K562 (cell line): Measurements from ENCODE around the gene CENPT.

Experiments
- BRCA1 ChIP-seq, 2 experiments: fragments of 450-650 bp in 1 of 2; sonication (generic) in 1 of 2; formaldehyde crosslinking in 1 of 2; IDR thresholded peaks; 2 replicates each; pipeline versions ENCODE4 v1.5.0 to v1.6.1; 2017 to 2020; ENCODE audit warnings: mild to moderate bottlenecking in 1 of 2, missing genetic modification reagents in 1 of 2
- DPF2 ChIP-seq: fragments of 450-650 bp; IDR thresholded peaks from 2 replicates; pipeline ENCODE4 v1.6.1; 2016
- ERF ChIP-seq: fragments of 450-650 bp; formaldehyde crosslinking; IDR thresholded peaks from 2 replicates; pipeline ENCODE4 v1.4.0; 2020; ENCODE audit warnings: mild to moderate bottlenecking, mixed read lengths
- MYNN ChIP-seq, 2 experiments: sonication (generic); formaldehyde crosslinking in 1 of 2; IDR thresholded peaks; 2 replicates each; pipeline versions ENCODE4 v1.5.0 to v1.6.1; 2016 to 2020; ENCODE audit warnings: antibody characterized with exemption in 1 of 2, missing genetic modification reagents in 1 of 2
- POLR2AphosphoS2 ChIP-seq: IDR thresholded peaks from 2 replicates; pipeline ENCODE4 v1.6.1; 2012; ENCODE audit warnings: low read length, improper control_type of control experiment
- RBFOX2 ChIP-seq: fragments of 200-400 bp; formaldehyde crosslinking; IDR thresholded peaks from 2 replicates; pipeline ENCODE4 v1.6.1; 2017; ENCODE audit warnings: low read depth, mild to moderate bottlenecking, low read length, moderate library complexity
- TBL1XR1 ChIP-seq, 2 experiments: IDR thresholded peaks; 2 replicates each; pipeline ENCODE4 v1.6.1; 2012; ENCODE audit warnings: improper control_type of control experiment in 2 of 2, low read length in 2 of 2, mild to moderate bottlenecking in 1 of 2
- ZNF140 ChIP-seq: fragments of 250-450 bp; sonication (Bioruptor Pico); IDR thresholded peaks from 2 replicates; pipeline ENCODE4 v1.8.0; 2021; ENCODE audit warnings: moderate library complexity, mild to moderate bottlenecking, inconsistent platforms
- ZNF583 ChIP-seq: fragments of 250-450 bp; sonication (Bioruptor Pico); IDR thresholded peaks from 2 replicates; pipeline ENCODE4 v1.4.0; 2020
- TF ChIP-seq, protein P1 (sequence below), 3 experiments: IDR thresholded peaks in 2 of 3; conservative IDR thresholded peaks in 1 of 3; 2 replicates each; pipeline ENCODE4 v1.5.1; 2011 to 2012; ENCODE audit warnings: low read length in 3 of 3, mild to moderate bottlenecking in 3 of 3, control low read depth in 2 of 3, improper control_type of control experiment in 1 of 3, inconsistent platforms in 1 of 3, low read depth in 1 of 3, mixed read lengths in 1 of 3, moderate library complexity in 1 of 3; ENCODE audit not compliant: insufficient read depth in 2 of 3

DNA sequence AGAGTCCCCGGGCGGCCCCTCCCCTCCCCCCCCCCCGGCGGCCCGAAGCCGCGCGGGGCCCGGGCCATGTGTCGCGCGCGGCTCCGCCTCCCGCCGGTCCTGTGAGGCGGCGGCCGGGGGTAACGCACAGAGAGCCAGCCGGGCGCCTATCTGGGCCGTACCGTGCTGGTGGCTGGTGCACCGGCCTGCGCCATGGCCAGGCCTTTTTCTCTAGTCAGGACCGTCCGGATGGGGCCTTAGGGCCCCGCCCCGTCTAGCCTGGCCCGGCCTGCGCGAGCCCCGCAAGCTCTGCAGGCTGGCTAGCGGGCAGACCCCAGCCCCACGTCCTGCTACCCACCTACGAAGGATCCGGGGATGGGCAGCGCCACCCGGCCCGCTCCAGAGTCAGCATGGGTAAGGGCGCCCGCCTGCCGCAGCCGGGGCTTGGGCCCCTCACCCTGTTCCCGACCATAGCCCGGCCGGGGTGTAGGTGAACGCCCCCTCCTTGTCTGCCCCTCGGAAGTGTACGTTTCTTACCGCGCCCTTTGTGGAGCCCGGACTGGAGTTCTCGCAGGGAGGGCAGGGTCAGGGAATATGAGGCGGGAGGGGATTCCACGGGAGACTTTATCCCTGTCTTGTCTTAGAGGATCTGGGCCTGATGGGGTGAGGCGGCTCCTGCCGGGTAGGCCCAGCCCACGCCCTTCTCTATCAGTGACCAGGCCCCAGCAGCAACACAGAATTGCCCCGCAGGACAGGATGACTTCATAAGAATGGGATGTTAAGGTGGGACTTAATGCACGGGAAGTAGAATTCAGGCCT lies at the start of gene CENPT:
- TF ChIP-seq, protein P1, sequence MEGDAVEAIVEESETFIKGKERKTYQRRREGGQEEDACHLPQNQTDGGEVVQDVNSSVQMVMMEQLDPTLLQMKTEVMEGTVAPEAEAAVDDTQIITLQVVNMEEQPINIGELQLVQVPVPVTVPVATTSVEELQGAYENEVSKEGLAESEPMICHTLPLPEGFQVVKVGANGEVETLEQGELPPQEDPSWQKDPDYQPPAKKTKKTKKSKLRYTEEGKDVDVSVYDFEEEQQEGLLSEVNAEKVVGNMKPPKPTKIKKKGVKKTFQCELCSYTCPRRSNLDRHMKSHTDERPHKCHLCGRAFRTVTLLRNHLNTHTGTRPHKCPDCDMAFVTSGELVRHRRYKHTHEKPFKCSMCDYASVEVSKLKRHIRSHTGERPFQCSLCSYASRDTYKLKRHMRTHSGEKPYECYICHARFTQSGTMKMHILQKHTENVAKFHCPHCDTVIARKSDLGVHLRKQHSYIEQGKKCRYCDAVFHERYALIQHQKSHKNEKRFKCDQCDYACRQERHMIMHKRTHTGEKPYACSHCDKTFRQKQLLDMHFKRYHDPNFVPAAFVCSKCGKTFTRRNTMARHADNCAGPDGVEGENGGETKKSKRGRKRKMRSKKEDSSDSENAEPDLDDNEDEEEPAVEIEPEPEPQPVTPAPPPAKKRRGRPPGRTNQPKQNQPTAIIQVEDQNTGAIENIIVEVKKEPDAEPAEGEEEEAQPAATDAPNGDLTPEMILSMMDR (IDR thresholded peaks at IDR 0.05 in 2 of 3, conservative IDR thresholded peaks at IDR 0.05 in 1 of 3; ENCODE audit: insufficient read depth in 2 of 3, low read depth in 1 of 3, low read length in 3 of 3) = no peak
- TF ChIP-seq MYNN (IDR thresholded peaks at IDR 0.05) (no peak), MYNN (CRISPR knock-in tag; IDR thresholded peaks at IDR 0.05) (no peak), ZNF140 (no peak), RBFOX2 (peak; percentile 73), TBL1XR1 (IDR thresholded peaks at IDR 0.05; ENCODE audit: low read length in 2 of 2) (no peak), ERF (no peak), BRCA1 (IDR thresholded peaks at IDR 0.05) (no peak), BRCA1 (CRISPR knock-in tag; IDR thresholded peaks at IDR 0.05) (no peak), POLR2AphosphoS2 (no peak), DPF2 (peak; percentile 58; the same call in 1 of the 2 replicates), ZNF583 (CRISPR knock-in tag) (no peak)
